Ishikawa (cell line): Measurements from ENCODE around the gene CRYZ.

Experiments used
- CEBPB ChIP-seq: IDR thresholded peaks from 2 replicates; pipeline ENCODE4 v1.6.1; 2012
- CREB1 ChIP-seq: IDR thresholded peaks from 2 replicates; pipeline ENCODE4 v1.6.1; 2012; ENCODE audit warnings: low read depth
- EGR1 ChIP-seq: IDR thresholded peaks from 2 replicates; pipeline ENCODE4 v1.6.1; 2012
- EP300 ChIP-seq: IDR thresholded peaks from 2 replicates; pipeline ENCODE4 v1.6.1; 2012; ENCODE audit warnings: borderline replicate concordance
- FOXM1 ChIP-seq: IDR thresholded peaks from 2 replicates; pipeline ENCODE4 v1.6.1; 2012; ENCODE audit warnings: low read depth, borderline replicate concordance
- NFIC ChIP-seq: IDR thresholded peaks from 2 replicates; pipeline ENCODE4 v1.6.1; 2012
- RAD21 ChIP-seq: IDR thresholded peaks from 2 replicates; pipeline ENCODE4 v1.6.1; 2012; ENCODE audit warnings: low read depth
- TAF1 ChIP-seq: IDR thresholded peaks from 2 replicates; pipeline ENCODE4 v1.6.1; 2012; ENCODE audit warnings: low read depth, mild to moderate bottlenecking
- TCF12 ChIP-seq: IDR thresholded peaks from 2 replicates; pipeline ENCODE4 v1.6.1; 2012; ENCODE audit warnings: low read depth
- TEAD4 ChIP-seq: IDR thresholded peaks from 2 replicates; pipeline ENCODE4 v1.6.1; 2012
- YY1 ChIP-seq: IDR thresholded peaks from 2 replicates; pipeline ENCODE4 v1.6.1; 2012; ENCODE audit warnings: low read depth
- ZBTB7A ChIP-seq: IDR thresholded peaks from 2 replicates; pipeline ENCODE4 v1.6.1; 2012; ENCODE audit warnings: low read depth
- TF ChIP-seq, protein P1 (sequence below): IDR thresholded peaks from 2 replicates; pipeline ENCODE4 v1.6.1; 2012; ENCODE audit warnings: low read depth, mild to moderate bottlenecking
- TF ChIP-seq, protein P2 (sequence below): IDR thresholded peaks from 2 replicates; pipeline ENCODE4 v1.6.1; 2012
- TF ChIP-seq, protein P3 (sequence below): IDR thresholded peaks from 2 replicates; pipeline ENCODE4 v1.6.1; 2012

The CRYZ gene

DNA sequence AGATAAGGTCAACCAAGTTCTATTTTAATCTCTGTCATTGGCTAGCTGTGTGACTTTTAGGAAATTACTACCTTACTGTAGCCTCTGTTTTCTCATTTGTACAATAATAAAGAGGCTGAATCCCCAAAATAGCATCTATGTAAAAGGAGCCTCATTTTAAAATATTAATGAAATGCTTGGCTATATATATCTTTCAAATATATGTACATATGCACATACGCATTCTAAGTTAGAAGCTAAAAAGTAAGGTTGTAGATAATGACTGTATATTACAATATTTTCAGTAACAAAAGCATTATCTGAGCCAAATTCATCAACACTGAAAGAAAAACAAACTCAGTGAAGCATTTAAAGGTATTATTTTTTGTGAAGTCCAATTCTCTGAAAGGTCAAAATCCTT, 44.7 kb upstream of the CRYZ start:
- TF ChIP-seq ZBTB7A (no peak), TAF1 (no peak), NFIC (no peak), EGR1 (no peak), RAD21 (no peak), FOXM1 (no peak), CEBPB (no peak), YY1 (no peak), CREB1 (no peak), TEAD4 (no peak), TCF12 (no peak), EP300 (no peak)
- TF ChIP-seq, protein P1, sequence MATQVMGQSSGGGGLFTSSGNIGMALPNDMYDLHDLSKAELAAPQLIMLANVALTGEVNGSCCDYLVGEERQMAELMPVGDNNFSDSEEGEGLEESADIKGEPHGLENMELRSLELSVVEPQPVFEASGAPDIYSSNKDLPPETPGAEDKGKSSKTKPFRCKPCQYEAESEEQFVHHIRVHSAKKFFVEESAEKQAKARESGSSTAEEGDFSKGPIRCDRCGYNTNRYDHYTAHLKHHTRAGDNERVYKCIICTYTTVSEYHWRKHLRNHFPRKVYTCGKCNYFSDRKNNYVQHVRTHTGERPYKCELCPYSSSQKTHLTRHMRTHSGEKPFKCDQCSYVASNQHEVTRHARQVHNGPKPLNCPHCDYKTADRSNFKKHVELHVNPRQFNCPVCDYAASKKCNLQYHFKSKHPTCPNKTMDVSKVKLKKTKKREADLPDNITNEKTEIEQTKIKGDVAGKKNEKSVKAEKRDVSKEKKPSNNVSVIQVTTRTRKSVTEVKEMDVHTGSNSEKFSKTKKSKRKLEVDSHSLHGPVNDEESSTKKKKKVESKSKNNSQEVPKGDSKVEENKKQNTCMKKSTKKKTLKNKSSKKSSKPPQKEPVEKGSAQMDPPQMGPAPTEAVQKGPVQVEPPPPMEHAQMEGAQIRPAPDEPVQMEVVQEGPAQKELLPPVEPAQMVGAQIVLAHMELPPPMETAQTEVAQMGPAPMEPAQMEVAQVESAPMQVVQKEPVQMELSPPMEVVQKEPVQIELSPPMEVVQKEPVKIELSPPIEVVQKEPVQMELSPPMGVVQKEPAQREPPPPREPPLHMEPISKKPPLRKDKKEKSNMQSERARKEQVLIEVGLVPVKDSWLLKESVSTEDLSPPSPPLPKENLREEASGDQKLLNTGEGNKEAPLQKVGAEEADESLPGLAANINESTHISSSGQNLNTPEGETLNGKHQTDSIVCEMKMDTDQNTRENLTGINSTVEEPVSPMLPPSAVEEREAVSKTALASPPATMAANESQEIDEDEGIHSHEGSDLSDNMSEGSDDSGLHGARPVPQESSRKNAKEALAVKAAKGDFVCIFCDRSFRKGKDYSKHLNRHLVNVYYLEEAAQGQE, result no peak
- TF ChIP-seq, protein P2, sequence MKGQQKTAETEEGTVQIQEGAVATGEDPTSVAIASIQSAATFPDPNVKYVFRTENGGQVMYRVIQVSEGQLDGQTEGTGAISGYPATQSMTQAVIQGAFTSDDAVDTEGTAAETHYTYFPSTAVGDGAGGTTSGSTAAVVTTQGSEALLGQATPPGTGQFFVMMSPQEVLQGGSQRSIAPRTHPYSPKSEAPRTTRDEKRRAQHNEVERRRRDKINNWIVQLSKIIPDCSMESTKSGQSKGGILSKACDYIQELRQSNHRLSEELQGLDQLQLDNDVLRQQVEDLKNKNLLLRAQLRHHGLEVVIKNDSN, result no peak
- TF ChIP-seq, protein P3, sequence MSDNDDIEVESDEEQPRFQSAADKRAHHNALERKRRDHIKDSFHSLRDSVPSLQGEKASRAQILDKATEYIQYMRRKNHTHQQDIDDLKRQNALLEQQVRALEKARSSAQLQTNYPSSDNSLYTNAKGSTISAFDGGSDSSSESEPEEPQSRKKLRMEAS, result no peak

DNA sequence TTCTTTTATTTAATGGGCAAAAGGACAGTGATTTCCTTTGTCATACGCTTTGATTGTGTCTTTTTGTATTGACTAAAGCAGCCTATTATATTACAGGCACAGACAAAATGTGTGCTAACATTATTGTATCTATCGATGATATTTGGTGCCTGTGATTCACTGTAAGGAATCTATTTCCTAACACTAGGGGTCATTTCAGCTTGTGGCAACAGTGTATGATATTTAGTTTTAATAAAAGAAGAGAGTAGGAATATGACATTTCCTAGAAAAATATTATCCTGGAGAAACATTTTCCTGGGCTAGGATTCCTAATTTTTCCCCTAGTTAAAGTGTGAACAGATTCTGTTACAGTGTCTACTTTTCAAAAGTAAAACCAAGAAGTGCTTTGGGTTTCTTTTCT, 42.9 kb upstream of the CRYZ start:
- TF ChIP-seq TAF1 (no peak), TCF12 (no peak), NFIC (no peak), FOXM1 (no peak)
- TF ChIP-seq, protein P1, result no peak

GRCh38 chr1:74773582-74773981, 40.7 kb upstream of the CRYZ start:
- TF ChIP-seq, protein P3, result no peak
- TF ChIP-seq TEAD4, result no peak
- no peak for TF ChIP-seq TAF1
- TF ChIP-seq ZBTB7A, result no peak
- no peak for TF ChIP-seq CREB1
- no peak for TF ChIP-seq RAD21
- TF ChIP-seq EGR1, result no peak
- TF ChIP-seq, protein P2, result no peak
- TF ChIP-seq, protein P1, result no peak
- TF ChIP-seq NFIC, result no peak
- TF ChIP-seq EP300, result no peak
- TF ChIP-seq TCF12, result no peak
- TF ChIP-seq FOXM1, result no peak
- no peak for TF ChIP-seq YY1
- TF ChIP-seq CEBPB, result no peak

GRCh38 chr1:74772945-74773344, 40.1 kb upstream of the CRYZ start:
- TF ChIP-seq TEAD4 (no peak), EGR1 (no peak), NFIC (no peak), YY1 (no peak), FOXM1 (no peak), TAF1 (no peak), CEBPB (no peak), RAD21 (no peak), ZBTB7A (no peak), CREB1 (no peak), EP300 (no peak), TCF12 (no peak)
- TF ChIP-seq, protein P2, result no peak
- TF ChIP-seq, protein P3, result no peak
- TF ChIP-seq, protein P1, result no peak
